ENCODE data around the gene PHTF2.
"Not testable (repeated sequence)": the region's sequence is repeated elsewhere in the genome, so short reads cannot be mapped to it uniquely, and the experiment has no call there.

The PHTF2 gene

GRCh38 chr7:77859343-77859742, 60.8 kb downstream of the PHTF2 start:
- no peak for DNase-seq (ENCODE audit: extremely low read depth, insufficient read length)
- Histone ChIP-seq H3K27me3 (replicated peaks; ENCODE audit: control insufficient read depth, insufficient read depth, low read length) (no peaks in the 10 kb centered on the region), H3K4me3 (replicated peaks; ENCODE audit: low read depth, low read length) (no peak overlapping the region), H3K36me3 (ENCODE audit: control insufficient read depth, insufficient read depth, low read length) (peaks cover 7% of the 10 kb centered on the region)
- no peak for TF ChIP-seq CTCF (IDR thresholded peaks at IDR 0.05; ENCODE audit: insufficient read depth, low read length, poor library complexity, severe bottlenecking)

- DNase-seq (ENCODE audit: extremely low read depth, insufficient read length): no peak
- no peak for TF ChIP-seq CTCF (IDR thresholded peaks at IDR 0.05; ENCODE audit: insufficient read depth, low read length, poor library complexity, severe bottlenecking)
- Histone ChIP-seq H3K27me3 (replicated peaks; ENCODE audit: control insufficient read depth, insufficient read depth, low read length) (no peaks in the 10 kb centered on the region), H3K4me3 (replicated peaks; ENCODE audit: low read depth, low read length) (no peak overlapping the region), H3K36me3 (ENCODE audit: control insufficient read depth, insufficient read depth, low read length) (no peaks in the 10 kb centered on the region)
These were observed 64.1 kb downstream of the PHTF2 start for GRCh38 chr7:77862691-77863090.

DNA sequence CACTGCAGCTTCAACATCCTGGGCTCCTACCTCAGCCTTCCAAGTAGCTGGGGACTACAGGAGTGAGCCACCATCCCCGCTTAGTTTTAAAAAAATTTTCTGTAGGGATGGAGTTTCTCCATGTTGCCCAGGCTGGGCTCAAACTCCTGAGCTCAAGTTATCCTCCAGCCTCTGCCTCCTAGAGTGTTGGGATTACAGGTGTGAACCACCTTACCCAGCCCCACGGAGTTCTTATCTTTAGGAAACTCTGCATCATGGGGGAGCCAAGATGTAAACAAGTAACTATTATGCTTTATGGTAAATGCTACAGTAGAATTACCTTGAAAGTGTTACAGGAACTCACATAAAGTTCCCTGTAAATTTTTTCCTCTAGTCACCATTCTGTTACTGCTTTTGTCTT, 65.3 kb downstream of the PHTF2 start:
- DNase-seq (ENCODE audit: extremely low read depth, insufficient read length): no peak
- Histone ChIP-seq H3K36me3 (ENCODE audit: control insufficient read depth, insufficient read depth, low read length) (no peaks in the 10 kb centered on the region), H3K4me3 (replicated peaks; ENCODE audit: low read depth, low read length) (no peak overlapping the region), H3K27me3 (replicated peaks; ENCODE audit: control insufficient read depth, insufficient read depth, low read length) (no peaks in the 10 kb centered on the region)
- no peak for TF ChIP-seq CTCF (IDR thresholded peaks at IDR 0.05; ENCODE audit: insufficient read depth, low read length, poor library complexity, severe bottlenecking)

- Histone ChIP-seq H3K4me3 (replicated peaks; ENCODE audit: low read depth, low read length) (no peak overlapping the region), H3K36me3 (ENCODE audit: control insufficient read depth, insufficient read depth, low read length) (no peaks in the 10 kb centered on the region), H3K27me3 (replicated peaks; ENCODE audit: control insufficient read depth, insufficient read depth, low read length) (no peaks in the 10 kb centered on the region)
- no peak for DNase-seq (ENCODE audit: extremely low read depth, insufficient read length)
- TF ChIP-seq CTCF (IDR thresholded peaks at IDR 0.05; ENCODE audit: insufficient read depth, low read length, poor library complexity, severe bottlenecking): no peak
These were observed 67.8 kb downstream of the PHTF2 start for GRCh38 chr7:77866370-77866769.

DNA sequence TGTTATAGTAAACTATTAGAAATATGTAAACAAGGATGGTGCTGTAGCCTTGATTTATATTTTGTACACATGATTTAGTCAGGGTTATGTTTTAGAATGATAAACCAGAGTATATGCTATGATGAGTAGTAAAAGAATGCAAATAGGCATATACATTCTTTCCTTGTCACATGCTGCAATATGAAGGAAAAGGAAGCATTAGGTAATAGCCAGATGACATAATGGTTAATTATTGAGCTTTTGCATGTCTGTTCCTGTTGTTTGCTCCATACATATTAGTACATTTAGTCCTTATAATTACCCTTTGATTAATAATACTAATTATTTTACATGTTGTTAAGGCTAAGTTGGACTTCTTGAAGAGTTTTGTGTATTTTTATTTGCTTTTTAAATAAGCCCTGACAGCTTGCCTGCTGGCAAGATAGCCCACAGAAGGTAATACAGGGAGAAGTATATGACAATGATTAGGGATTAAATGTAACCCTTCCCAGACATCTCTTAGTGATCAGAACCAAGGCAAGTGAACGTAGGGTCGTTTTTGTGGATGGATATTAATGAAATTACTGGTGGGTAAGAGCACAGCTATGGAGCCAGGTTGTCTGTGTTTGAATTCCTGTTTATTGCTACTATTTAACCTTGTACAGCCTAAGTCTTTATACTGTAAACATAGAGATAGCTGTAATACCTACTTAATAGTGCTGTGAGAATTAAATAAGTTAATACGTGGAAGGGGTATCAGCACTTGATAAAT, 68.4 kb downstream of the PHTF2 start:
- TF ChIP-seq CTCF (IDR thresholded peaks at IDR 0.05; ENCODE audit: insufficient read depth, low read length, poor library complexity, severe bottlenecking): no peak
- H3K27me3 ChIP-seq (replicated peaks; ENCODE audit: control insufficient read depth, insufficient read depth, low read length): no peaks in the 10 kb centered on the region
- no peak for DNase-seq (ENCODE audit: extremely low read depth, insufficient read length)
- H3K4me3 ChIP-seq (replicated peaks; ENCODE audit: low read depth, low read length): no peak overlapping the region
- H3K36me3 ChIP-seq (ENCODE audit: control insufficient read depth, insufficient read depth, low read length): no peaks in the 10 kb centered on the region

- no peak for DNase-seq (ENCODE audit: extremely low read depth, insufficient read length)
- Histone ChIP-seq H3K36me3 (ENCODE audit: control insufficient read depth, insufficient read depth, low read length) (no peaks in the 10 kb centered on the region), H3K27me3 (replicated peaks; ENCODE audit: control insufficient read depth, insufficient read depth, low read length) (no peaks in the 10 kb centered on the region), H3K4me3 (replicated peaks; ENCODE audit: low read depth, low read length) (no peak overlapping the region)
- no peak for TF ChIP-seq CTCF (IDR thresholded peaks at IDR 0.05; ENCODE audit: insufficient read depth, low read length, poor library complexity, severe bottlenecking)
These were observed 68.9 kb downstream of the PHTF2 start for GRCh38 chr7:77867537-77867865.

DNA sequence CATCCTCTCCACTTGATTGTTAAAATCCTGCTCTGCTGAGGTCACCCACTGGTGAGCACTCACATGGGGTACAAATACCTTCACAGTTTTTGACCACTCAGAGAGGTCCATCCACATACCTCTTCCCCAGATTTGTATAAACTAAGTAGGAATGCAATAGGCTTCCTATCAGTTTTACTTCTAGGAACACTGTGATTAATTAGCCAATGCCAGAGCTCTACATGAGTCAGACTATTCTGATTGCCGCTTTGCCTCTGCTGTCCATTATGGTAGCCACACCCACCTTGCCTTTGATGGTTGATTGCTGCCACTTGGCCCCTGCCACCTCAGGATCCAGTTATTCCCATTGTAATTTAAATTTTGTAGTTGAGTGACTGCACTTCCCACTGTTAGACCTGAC, 73.7 kb downstream of the PHTF2 start:
- H3K36me3 ChIP-seq (ENCODE audit: control insufficient read depth, insufficient read depth, low read length); H3K4me3 ChIP-seq (replicated peaks; ENCODE audit: low read depth, low read length); H3K27me3 ChIP-seq (replicated peaks; ENCODE audit: control insufficient read depth, insufficient read depth, low read length); DNase-seq (ENCODE audit: extremely low read depth, insufficient read length): not testable (repeated sequence)
